Adipocyte (in vitro differentiated cells): ENCODE data around the gene LINGO1.

Source experiments
- DNase-seq: peaks from one replicate; pipeline ENCODE4 v3.0.0-alpha.2; 2015; ENCODE audit warnings: low read depth
- H3K27me3 ChIP-seq: replicated peaks from 2 replicates; pipeline ENCODE4 v1.7.0; 2013; ENCODE audit warnings: mild to moderate bottlenecking, low read length, moderate library complexity; ENCODE audit not compliant: control insufficient read depth, insufficient read depth
- H3K36me3 ChIP-seq: 2 replicates; pipeline ENCODE4 v1.7.0; 2013; ENCODE audit warnings: low read length, mild to moderate bottlenecking, moderate library complexity; ENCODE audit not compliant: control insufficient read depth, insufficient read depth, severe bottlenecking
- H3K4me1 ChIP-seq: 2 replicates; pipeline ENCODE4 v1.7.0; 2013; ENCODE audit warnings: mild to moderate bottlenecking, low read length, moderate library complexity; ENCODE audit not compliant: control insufficient read depth, insufficient read depth
- H3K4me3 ChIP-seq: 2 replicates; pipeline ENCODE4 v1.7.0; 2013; ENCODE audit warnings: mild to moderate bottlenecking, low read length, moderate library complexity
- H3K9ac ChIP-seq: 2 replicates; pipeline ENCODE4 v1.7.0; 2013; ENCODE audit warnings: mild to moderate bottlenecking, low read length, moderate library complexity
- H3K9me3 ChIP-seq: 2 replicates; pipeline ENCODE4 v1.7.0; 2013; ENCODE audit warnings: mild to moderate bottlenecking, low read length, moderate library complexity; ENCODE audit not compliant: control insufficient read depth

Gene LINGO1

DNA sequence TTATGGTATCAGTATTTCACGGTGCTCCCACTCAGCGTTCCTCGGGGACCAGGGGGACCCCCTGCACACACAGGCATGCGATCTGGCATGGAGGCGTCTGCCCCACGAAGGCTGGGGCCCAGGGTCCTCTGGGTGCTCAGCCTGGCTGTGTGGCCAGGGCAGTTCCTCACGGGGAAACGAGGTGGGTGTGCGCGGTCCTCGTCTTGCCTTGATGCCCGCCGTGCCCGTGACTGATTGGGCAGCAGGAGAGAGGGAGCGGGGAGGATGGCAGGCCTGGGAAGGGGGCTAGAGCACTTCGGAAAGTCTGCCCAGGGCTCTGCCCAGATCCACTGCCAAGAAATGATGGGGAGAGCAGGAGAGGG, 10.9 kb downstream of the LINGO1 start:
- H3K27me3 ChIP-seq, result peaks cover 62% of the 10 kb centered on the region
- H3K9ac ChIP-seq, result no peak overlapping the region
- no peaks in the 10 kb centered on the region for H3K36me3 ChIP-seq
- no peak for DNase-seq
- no peaks in the 10 kb centered on the region for H3K4me1 ChIP-seq
- H3K9me3 ChIP-seq, result no peaks in the 10 kb centered on the region
- H3K4me3 ChIP-seq, result no peak overlapping the region

DNA sequence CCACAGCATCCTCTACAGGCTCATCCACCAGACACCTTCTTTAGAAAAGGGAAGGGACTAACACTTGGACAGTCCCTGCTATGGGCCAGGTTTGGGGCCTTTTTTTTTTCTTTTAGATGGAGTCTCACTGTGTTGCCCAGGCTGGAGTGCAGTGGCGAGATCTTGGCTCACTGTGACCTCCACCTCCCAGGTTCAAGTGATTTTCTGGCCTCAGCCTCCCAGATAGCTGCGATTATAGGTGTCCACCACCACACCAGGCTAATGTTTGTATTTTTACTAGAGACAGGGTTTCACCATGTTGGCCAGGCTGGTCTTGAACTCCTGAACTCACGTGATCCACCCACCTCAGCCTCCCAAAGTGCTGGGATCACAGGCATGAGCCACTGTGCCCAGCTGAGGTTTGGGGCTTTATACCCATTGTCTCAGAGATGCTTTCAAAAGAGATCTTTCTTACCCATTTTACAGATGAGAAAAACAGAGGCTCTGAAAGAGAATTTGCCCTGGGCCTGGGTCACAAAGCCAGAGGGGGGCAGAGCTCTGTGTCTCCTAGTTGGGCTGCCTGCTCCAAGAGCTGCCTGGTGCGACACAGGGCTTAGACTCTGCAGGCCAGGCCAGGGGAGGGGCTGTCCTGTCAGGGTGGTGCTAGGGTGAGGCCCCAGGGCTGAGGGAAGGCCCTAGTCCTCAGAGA, 11.6 kb downstream of the LINGO1 start:
- Histone ChIP-seq H3K9me3 (no peaks in the 10 kb centered on the region), H3K27me3 (peaks cover 60% of the 10 kb centered on the region), H3K4me3 (no peak overlapping the region), H3K9ac (no peak overlapping the region), H3K36me3 (no peaks in the 10 kb centered on the region), H3K4me1 (no peaks in the 10 kb centered on the region)
- DNase-seq, result no peak

DNA sequence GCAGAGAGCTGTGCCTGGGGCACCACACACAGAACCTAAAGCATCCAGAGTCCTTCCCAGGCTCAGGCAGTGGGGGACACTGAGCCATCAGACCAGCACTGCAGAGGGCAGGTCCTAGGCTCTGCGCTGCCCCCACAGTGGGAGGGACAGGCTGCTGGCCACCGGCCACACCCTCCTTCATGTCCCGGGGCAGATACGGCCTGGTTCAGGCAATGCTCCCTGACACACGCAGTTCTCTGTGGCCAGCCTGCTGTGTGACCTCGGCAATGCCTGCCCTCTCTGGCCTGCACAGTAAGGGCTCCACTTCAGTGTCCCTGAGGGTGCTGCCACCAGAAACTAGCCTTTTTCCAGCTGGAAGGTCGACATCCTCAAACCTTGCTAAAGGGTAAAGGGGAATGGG, 12.4 kb downstream of the LINGO1 start:
- H3K4me1 ChIP-seq, result no peaks in the 10 kb centered on the region
- no peak for DNase-seq
- H3K9ac ChIP-seq, result no peak overlapping the region
- no peak overlapping the region for H3K4me3 ChIP-seq
- H3K27me3 ChIP-seq, result peaks cover 52% of the 10 kb centered on the region
- H3K36me3 ChIP-seq, result no peaks in the 10 kb centered on the region
- H3K9me3 ChIP-seq, result no peaks in the 10 kb centered on the region

DNA sequence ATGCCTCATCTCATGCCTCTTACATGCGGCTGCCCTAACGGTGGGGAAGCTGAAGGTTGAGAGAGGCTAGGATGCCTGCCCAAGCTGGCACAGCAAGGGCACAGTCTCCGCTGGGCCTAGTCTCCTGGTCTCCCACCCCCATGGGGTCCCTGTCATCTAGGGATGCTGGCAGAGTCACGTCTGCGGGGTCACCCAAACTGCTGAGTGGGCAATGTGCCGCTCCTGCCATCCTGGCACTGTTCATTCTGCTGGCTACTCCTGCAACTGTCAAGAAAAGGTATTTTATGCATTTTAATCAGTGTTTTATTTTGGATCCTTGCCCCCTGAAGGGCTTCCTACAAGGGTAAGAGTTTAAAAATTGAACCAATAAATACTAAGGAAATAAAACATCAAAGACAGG, 12.8 kb downstream of the LINGO1 start:
- H3K9me3 ChIP-seq, result no peaks in the 10 kb centered on the region
- DNase-seq, result no peak
- H3K9ac ChIP-seq, result no peak overlapping the region
- H3K4me1 ChIP-seq, result no peaks in the 10 kb centered on the region
- H3K27me3 ChIP-seq, result peaks cover 52% of the 10 kb centered on the region
- H3K36me3 ChIP-seq, result no peaks in the 10 kb centered on the region
- H3K4me3 ChIP-seq, result no peak overlapping the region

DNA sequence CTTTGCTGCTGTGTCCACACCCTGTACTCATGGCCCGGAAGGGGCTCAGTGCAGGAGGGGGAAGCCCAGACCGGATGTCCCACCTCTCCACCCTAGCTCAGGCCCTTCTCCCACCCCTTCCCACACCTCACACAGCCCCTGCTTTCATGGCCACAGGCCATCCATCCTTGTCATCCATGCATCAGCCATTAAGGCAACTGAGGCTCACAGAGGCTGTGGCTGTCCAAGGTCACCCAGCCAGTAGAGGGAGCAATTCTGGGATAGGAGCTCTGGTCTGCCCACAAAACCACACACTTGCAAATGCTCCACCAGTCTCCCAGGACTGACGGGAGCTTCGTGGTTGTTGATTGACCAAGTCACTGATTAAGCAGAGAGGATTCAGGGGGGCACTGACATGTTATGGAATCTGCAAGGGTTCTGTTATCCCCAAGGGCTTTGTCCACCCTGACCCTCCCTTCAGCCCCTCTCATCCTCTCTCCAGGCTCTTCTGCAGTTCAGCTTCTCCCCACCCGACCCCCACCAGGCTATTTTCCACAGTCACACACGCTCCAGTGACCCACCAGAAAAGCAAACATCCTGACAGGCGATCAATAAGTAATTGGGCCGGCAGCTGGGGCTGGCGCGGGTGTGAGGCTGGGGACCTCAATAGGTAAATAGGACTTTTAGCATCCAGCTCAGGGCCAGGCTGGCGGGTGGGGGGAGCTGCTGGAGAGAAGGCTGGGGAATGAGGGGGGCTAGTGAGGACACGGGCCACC, 15.1 kb downstream of the LINGO1 start:
- Histone ChIP-seq H3K4me1 (no peaks in the 10 kb centered on the region), H3K36me3 (no peaks in the 10 kb centered on the region), H3K27me3 (peaks cover 41% of the 10 kb centered on the region), H3K4me3 (no peak overlapping the region), H3K9me3 (no peaks in the 10 kb centered on the region), H3K9ac (no peak overlapping the region)
- no peak for DNase-seq

DNA sequence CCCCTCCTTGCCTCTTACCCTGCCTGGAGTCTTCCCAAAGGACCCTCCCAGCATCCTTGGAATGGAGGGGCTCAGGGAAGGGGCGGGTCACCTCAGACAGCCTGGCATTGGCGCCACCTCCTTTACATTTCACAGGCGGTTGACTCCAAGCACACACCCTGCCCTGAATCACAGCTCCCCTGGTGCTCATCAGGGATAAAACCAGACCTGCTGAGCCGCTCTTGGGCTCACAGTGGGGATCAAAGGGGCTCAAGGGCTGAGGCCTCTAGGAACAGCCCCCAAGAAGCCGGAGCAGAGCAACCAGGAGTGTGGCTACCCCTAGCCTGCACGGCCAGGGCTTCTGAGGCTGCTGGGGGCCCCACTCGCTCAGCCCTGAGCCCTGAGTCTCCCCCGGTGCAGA, 16.6 kb downstream of the LINGO1 start:
- no peak overlapping the region for H3K4me3 ChIP-seq
- no peak for DNase-seq
- H3K4me1 ChIP-seq, result no peaks in the 10 kb centered on the region
- no peaks in the 10 kb centered on the region for H3K9me3 ChIP-seq
- no peak overlapping the region for H3K9ac ChIP-seq
- H3K27me3 ChIP-seq, result peaks cover 34% of the 10 kb centered on the region
- H3K36me3 ChIP-seq, result no peaks in the 10 kb centered on the region

- H3K36me3 ChIP-seq, result no peaks in the 10 kb centered on the region
- no peak overlapping the region for H3K9ac ChIP-seq
- no peak overlapping the region for H3K4me3 ChIP-seq
- H3K4me1 ChIP-seq, result no peaks in the 10 kb centered on the region
- no peak for DNase-seq
- H3K9me3 ChIP-seq, result no peaks in the 10 kb centered on the region
- peaks cover 32% of the 10 kb centered on the region for H3K27me3 ChIP-seq
Measured at GRCh38 chr15:77615472-77615871, 17.2 kb downstream of the LINGO1 start.

- no peaks in the 10 kb centered on the region for H3K9me3 ChIP-seq
- peaks cover 30% of the 10 kb centered on the region for H3K27me3 ChIP-seq
- DNase-seq, result no peak
- H3K36me3 ChIP-seq, result no peaks in the 10 kb centered on the region
- H3K4me3 ChIP-seq, result no peak overlapping the region
- no peaks in the 10 kb centered on the region for H3K4me1 ChIP-seq
- no peak overlapping the region for H3K9ac ChIP-seq
Measured at GRCh38 chr15:77614251-77614806, 18.4 kb downstream of the LINGO1 start.

GRCh38 chr15:77613814-77614213, 18.9 kb downstream of the LINGO1 start:
- no peak overlapping the region for H3K4me3 ChIP-seq
- no peak for DNase-seq
- peaks cover 25% of the 10 kb centered on the region for H3K27me3 ChIP-seq
- H3K36me3 ChIP-seq, result no peaks in the 10 kb centered on the region
- H3K9me3 ChIP-seq, result no peaks in the 10 kb centered on the region
- no peaks in the 10 kb centered on the region for H3K4me1 ChIP-seq
- H3K9ac ChIP-seq, result no peak overlapping the region

GRCh38 chr15:77612958-77613601, 19.6 kb downstream of the LINGO1 start:
- Histone ChIP-seq H3K27me3 (peaks cover 23% of the 10 kb centered on the region), H3K4me3 (no peak overlapping the region), H3K36me3 (no peaks in the 10 kb centered on the region), H3K9ac (no peak overlapping the region), H3K9me3 (no peaks in the 10 kb centered on the region), H3K4me1 (no peaks in the 10 kb centered on the region)
- no peak for DNase-seq

DNA sequence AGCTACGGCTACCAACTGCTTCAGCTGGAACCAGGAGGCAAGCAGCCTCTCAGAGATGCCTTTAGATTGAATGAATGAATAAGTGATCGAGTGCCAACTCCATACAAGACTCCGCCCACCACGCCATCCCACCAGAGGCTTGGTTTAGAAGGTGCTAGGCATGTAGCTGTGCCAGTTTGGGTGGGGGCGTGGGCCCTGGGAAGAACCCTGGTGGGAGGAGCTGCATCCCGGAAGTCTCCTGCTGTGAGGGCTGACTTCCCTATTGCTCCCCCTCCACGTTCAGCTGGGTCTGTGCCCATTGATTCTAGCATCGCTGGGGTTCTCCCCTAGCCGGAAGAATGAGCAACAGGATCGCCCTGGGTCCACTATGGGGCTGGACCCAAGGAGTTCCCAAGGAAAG, 20.9 kb downstream of the LINGO1 start:
- Histone ChIP-seq H3K4me1 (peaks cover 9% of the 10 kb centered on the region), H3K27me3 (peaks cover 11% of the 10 kb centered on the region), H3K4me3 (no peak overlapping the region), H3K9me3 (no peaks in the 10 kb centered on the region), H3K36me3 (no peaks in the 10 kb centered on the region), H3K9ac (no peak overlapping the region)
- DNase-seq, result no peak
